ENCODE measurements around the gene FLNB. TPM values are rescaled to one million over a fixed set of nuclear protein-coding genes. Genes with fewer than 3 reads are reported as not detected.

FLNB gene
- total and polyA plus RNA-seq, 2 of the 4 experiments (the other 2 are of a cell fraction) = 78.0 to 136 TPM

- Histone ChIP-seq H3K4me3 (ENCODE audit: insufficient read depth, low read depth, low read length) (no peak overlapping the region), H3K4me1 (ENCODE audit: control insufficient read depth, insufficient read depth, low read length) (no peaks in the 10 kb centered on the region), H3K4me2 (ENCODE audit: low read depth, low read length) (no peak overlapping the region), H3K14ac (replicated peaks; ENCODE audit: low read depth, low read length) (no peak overlapping the region), H3K9ac (ENCODE audit: low read depth, low read length) (no peak overlapping the region), H2AFZ (replicated peaks; ENCODE audit: low read length, poor library complexity) (no peak overlapping the region), H3K27ac (ENCODE audit: insufficient read depth, low read length) (no peak overlapping the region), H3K9me3 (ENCODE audit: control insufficient read depth, insufficient read depth, low read length) (no peaks in the 10 kb centered on the region), H4K5ac (ENCODE audit: low read depth, low read length) (no peak overlapping the region), H3K23ac (ENCODE audit: low read depth, low read length) (no peak overlapping the region), H2BK120ac (ENCODE audit: low read depth, low read length) (no peak overlapping the region), H3K27me3 (ENCODE audit: control insufficient read depth, insufficient read depth, low read length) (no peaks in the 10 kb centered on the region), H2BK15ac (ENCODE audit: low read depth, low read length) (no peak overlapping the region), H4K8ac (ENCODE audit: low read depth in 2 of 2, low read length in 2 of 2) (no peak overlapping the region), H3K56ac (ENCODE audit: extremely low read depth, insufficient read depth, low read length) (no peak overlapping the region), H3K18ac (ENCODE audit: low read depth, low read length) (no peak overlapping the region), H3K4ac (ENCODE audit: low read depth, low read length) (no peak overlapping the region), H2AK9ac (replicated peaks; ENCODE audit: low read depth, low read length, poor library complexity) (no peak overlapping the region), H2AK5ac (ENCODE audit: low read depth, low read length) (no peak overlapping the region), H4K91ac (ENCODE audit: insufficient read depth, low read depth, low read length) (no peak overlapping the region), H2BK5ac (ENCODE audit: low read depth, low read length, poor library complexity, severe bottlenecking) (no peak overlapping the region), H3K9me1 (ENCODE audit: insufficient read depth, low read length) (peaks cover 14% of the 10 kb centered on the region), H3K79me1 (ENCODE audit: low read depth in 1 of 2, low read length in 2 of 2) (peaks cover 54 to 71% of the 10 kb centered on the region in 2 experiments), H3K36me3 (ENCODE audit: control insufficient read depth, insufficient read depth, low read length) (peaks cover 71% of the 10 kb centered on the region), H2BK20ac (ENCODE audit: low read depth, low read length) (no peak overlapping the region), H4K20me1 (ENCODE audit: insufficient read depth, low read length) (peaks cover 13% of the 10 kb centered on the region; the same call in 1 of the 2 replicates)
- in situ Hi-C loops (cut with MboI; ENCODE audit: low sequenced_read_pairs) (no loop called here), intact Hi-C loops (cut with micrococcal nuclease) (no loop called here), dilution Hi-C loops (cut with HindIII; ENCODE audit: low sequenced_read_pairs, unreplicated experiment) (no loop called here)
- no TSS peak for BruUV-seq (replicated peaks)
- ATAC-seq (ENCODE audit: low read depth) (no peak), DNase-seq (no peak)
- CTCF ChIA-PET = no interaction called here
- 94% methylated on average over 6 of the region's 13 CpGs; no CpG with 5 or more reads in 1 of the 2 experiments for WGBS, 2 experiments (ENCODE audit: extremely low coverage in 2 of 2, insufficient read length in 1 of 2)
- POLR2A ChIA-PET (ENCODE audit: unreplicated experiment) = no interaction called here
- TF ChIP-seq POLR2A (IDR thresholded peaks at IDR 0.05; ENCODE audit: low read depth, low read length) = no peak
- TF ChIP-seq RAD21 (IDR thresholded peaks at IDR 0.05; ENCODE audit: low read length) = no peak
- no peak for TF ChIP-seq RFX5 (IDR thresholded peaks at IDR 0.05; ENCODE audit: low read depth, low read length)
- TF ChIP-seq ELK1 (IDR thresholded peaks at IDR 0.05; ENCODE audit: borderline replicate concordance, low read depth, low read length) = no peak
- TF ChIP-seq USF2 (IDR thresholded peaks at IDR 0.05; ENCODE audit: low read depth, low read length) = no peak
- no peak for TF ChIP-seq MXI1 (IDR thresholded peaks at IDR 0.05; ENCODE audit: borderline replicate concordance, low read depth, low read length)
- TF ChIP-seq CEBPB (IDR thresholded peaks at IDR 0.05; ENCODE audit: low read depth, low read length) = no peak
- TF ChIP-seq MAFK (IDR thresholded peaks at IDR 0.05; ENCODE audit: low read depth, low read length) = no peak
- TF ChIP-seq FOS (IDR thresholded peaks at IDR 0.05; ENCODE audit: low read depth, low read length) = no peak
- TF ChIP-seq CHD1 (IDR thresholded peaks at IDR 0.05; ENCODE audit: low read depth, low read length) = no peak
- TF ChIP-seq BHLHE40 (IDR thresholded peaks at IDR 0.05; ENCODE audit: low read depth, low read length) = no peak
- no peak for TF ChIP-seq SMC3 (IDR thresholded peaks at IDR 0.05; ENCODE audit: low read depth, low read length)
- no peak for TF ChIP-seq RCOR1 (IDR thresholded peaks at IDR 0.05; ENCODE audit: insufficient replicate concordance, low read length)
- no peak for TF ChIP-seq MAZ (IDR thresholded peaks at IDR 0.05; ENCODE audit: borderline replicate concordance, low read depth, low read length)
- no peak for TF ChIP-seq NFE2L2 (IDR thresholded peaks at IDR 0.05; ENCODE audit: low read depth, low read length)
Observed at GRCh38 chr3:58101499-58102389, 93.5 kb downstream of the FLNB start.
